HT1080 (cell line): ENCODE measurements around the gene MADD. TPM values are rescaled to one million over a fixed set of nuclear protein-coding genes. Genes with fewer than 3 reads are reported as not detected.

ENCODE experiments used
- DNase-seq: peaks from one replicate; pipeline ENCODE4 v3.0.0-alpha.2; 2015; ENCODE audit warnings: low read depth
- total RNA-seq: library from RNA; depleted of rRNA; stranded (reverse); fragments of >200 nt; shearing (Covaris generic); gene quantifications from 2 replicates; pipeline ENCODE4 v1.2.3, GENCODE V29; 2014

Gene MADD
- total RNA-seq, 1 experiment from 2014 or later = 19.2 TPM

DNA sequence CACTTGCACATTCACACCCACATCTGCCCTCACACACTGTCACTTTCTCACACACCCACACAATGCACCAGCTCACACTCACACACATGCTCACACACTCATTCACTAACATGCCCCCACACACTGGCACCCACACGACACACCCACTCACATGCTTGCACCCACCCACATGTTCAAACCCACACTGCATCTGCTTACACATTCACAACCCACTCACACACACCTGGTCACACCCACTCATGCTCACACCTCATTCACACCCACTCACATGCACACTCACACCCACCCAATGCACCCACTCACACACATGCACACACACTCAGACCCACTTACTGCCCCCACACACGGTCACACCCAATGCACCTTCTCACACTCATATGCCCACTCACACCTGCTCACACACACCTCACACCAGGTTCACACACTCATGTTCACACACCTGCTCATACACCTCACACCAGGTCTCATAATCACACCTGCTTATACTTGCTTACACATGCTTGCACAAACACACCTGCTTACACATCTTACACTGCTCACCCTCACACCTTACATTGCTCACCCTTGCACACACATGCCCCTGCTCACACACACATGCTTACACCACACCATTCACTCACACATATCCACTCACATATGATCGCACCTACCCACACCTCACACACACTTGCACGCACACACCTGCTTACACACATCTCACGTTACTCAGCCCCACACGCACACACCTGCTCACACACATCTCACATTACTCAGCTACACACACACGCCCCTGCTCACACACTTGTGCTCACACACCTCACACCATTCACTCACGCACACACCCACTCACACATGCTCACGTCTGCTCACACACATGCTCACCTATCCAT is 86.4 kb downstream of the MADD start:
- no peak for DNase-seq

DNA sequence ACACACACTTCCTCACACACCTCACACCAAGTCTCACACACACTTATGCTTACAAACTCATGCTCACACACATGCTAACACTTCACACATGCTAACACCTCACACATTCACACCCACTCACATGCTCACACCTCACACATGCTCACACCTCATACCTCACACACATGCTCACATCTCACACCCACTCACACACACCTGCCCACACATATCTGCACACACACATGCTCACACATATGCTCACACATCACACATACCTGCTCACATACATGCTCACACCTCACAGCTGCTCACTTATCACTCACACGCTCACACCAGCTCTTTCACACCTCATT is 87.0 kb downstream of the MADD start:
- no peak for DNase-seq

DNA sequence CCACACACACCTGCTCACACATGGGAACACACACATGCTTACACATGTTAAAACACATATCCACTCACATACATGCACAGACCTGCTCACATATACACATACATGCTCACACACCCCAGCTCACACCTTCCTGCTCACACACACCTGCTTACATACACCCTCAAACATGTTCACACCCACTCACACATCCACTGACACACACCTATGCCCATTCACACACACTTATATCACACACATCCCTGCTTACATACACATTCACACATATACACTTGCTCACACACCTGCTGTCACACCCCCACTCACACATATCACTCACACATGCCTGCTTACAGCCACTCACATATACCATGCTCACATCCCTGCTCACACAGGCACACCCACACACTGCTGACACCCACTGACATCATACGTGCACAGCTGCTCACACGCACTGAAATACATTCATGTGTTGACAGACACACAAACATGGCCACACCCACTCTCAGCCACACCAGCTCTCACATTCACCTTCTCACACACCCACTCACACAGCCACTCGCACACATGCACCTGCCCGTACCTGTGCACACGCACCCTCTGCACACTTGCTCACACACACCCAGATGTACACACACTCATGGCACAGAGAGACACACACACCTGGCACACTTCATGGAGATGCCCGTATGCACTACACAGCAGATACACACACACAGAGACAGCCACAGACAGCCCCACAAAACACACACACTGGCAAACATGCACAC is 88.2 kb downstream of the MADD start:
- no peak for DNase-seq

DNA sequence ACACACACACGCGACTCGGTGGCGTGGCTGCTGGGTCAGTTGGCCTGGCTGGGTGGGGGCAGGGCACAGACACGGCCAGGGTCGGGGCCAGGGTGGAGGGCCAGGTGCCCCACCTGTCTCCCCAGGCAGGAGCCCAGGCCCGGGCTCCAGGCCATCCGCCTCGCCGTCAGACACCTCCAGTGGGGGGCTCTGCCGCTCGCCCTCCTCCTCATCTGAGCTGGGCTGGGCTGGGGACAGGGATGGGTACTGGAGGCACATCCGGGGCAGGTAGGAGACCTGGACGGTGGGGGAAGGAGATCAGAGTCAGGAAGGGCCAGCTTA is 88.8 kb downstream of the MADD start:
- DNase-seq = no peak

DNA sequence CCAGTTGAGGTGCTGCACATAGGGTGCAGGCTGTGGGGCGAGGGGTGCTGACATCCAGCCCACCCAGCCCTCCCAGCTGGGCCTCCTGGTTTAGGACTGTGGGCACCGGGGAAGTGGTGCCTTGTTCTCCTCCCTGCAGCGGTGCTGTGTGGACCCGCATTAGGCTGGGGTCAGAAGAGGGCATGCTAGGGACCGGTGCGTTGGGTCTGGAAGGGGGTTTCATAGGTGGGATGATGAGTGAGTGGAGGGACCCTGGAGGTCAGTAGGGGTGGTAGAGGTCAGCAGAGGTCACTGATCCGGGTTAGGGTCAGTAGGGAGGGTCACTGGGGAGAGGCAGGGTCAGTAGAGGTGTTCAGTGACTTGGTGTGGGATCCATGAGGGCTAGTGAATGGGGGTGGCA is 89.2 kb downstream of the MADD start:
- DNase-seq = no peak

DNA sequence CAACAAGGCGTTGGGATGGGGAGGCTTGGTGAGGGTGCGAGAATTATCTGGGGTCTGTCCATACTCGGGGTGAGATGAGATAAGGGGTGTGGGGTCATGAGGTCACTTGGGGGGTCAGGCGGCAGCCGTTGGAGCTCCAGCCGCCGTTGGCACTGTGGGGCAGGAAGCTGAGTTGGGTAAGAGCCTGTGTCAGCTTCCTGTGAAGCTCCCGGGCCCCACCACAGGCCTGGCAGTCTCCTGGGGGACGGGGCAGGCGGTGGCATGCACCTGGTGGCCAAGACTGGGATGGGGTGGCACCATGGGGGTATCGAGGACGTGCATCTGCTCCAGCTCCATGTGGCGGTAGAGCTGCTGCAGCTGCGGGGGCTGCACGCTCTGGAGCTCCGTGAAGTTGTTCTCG is 89.7 kb downstream of the MADD start:
- peak; percentile 34 for DNase-seq

DNA sequence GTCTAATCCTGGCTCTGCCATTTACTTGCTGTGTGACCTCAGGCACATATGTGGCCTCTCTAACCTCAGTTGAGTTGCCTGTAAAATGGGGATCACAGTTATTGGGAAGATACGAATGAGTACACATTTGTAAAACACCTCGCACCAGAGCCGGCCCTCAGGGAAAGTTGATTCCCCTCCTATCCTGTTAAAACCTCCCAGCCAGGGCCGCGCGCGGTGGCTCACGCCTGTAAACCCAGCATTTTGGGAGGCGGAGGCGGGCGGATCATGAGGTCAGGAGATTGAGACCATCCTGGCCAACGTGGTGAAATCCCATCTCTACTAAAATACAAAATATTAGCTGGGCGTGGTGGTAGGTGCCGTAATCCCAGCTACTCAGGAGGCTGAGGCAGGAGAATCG is 90.4 kb downstream of the MADD start:
- DNase-seq = no peak

DNA sequence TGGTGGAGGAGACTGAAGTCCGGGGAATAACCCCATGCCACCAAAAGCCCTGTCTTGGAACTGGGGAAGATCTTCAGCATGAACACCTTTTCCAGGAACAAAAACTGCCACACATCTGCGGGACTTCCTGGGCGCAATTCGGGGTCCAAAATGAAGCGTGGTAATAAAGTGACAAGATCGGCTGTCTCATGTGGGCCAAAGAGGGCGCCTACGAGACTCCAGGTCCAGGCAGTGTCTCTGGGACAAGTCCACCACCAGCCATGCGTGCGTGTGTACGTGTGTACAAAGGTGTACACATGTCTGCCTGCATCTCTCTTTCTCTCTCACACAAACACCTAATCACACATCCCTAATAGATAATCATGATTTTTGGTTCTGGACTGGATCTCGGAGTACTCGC is 91.5 kb downstream of the MADD start:
- no peak for DNase-seq

DNA sequence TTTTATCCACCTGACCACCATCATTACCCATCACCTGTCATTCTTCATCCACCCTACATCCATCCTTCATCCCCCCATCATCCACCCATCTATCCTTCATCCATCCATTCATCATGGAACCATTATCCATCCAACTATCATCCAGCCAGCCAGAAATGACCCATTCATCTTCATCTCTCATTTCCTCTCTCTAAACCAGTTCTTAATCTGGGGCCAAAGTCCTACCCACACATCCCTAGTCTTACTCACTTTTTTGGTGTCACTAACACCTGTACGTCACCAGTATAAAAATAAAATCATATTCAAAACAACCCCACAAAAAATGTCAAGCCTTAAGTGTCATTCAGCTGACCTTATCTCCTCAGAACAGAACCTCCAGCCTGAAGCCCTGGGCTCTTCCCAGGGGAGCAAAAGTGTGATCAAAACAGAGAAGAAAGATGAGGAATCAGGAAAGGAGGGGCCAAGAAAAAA is 96.1 kb downstream of the MADD start:
- no peak for DNase-seq

DNA sequence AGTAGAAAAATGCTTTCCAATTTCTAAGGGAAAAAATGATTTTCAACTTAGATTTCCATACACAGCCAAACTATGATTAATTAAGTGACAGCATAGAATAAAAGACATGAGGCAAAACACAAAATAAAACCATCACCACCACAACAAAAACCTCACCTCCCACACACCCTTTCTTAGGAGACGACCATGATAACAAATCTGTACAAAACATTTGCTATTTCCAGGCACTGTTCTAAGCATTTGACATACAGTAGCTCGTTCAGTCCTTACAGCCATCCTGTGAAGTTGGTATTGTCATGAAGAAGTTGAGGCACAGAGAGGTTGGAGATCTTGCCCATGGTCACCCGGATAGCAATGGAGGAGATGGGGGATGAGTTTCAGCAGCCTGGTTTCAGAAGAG is 99.7 kb downstream of the MADD start:
- DNase-seq = no peak

DNA sequence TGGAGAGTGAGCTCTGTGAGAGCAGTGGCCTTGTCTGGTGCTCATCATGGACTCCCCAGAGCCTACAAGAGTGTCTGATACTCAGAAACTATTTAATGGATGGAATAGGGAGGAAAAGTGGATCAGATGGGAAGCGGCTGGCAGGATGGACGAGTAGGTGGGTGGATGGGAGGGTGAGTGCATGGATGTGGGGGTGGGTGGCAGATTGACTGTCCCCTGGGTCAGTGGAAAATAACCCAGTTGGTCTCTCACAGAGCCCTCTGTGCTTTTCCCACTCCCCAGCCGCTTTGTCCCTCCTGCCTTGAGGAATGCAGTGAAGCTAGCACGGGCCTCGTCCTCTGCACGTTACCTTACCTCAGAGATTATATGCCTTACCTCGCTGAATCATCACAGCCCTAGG is 102.5 kb downstream of the MADD start:
- no peak for DNase-seq

DNA sequence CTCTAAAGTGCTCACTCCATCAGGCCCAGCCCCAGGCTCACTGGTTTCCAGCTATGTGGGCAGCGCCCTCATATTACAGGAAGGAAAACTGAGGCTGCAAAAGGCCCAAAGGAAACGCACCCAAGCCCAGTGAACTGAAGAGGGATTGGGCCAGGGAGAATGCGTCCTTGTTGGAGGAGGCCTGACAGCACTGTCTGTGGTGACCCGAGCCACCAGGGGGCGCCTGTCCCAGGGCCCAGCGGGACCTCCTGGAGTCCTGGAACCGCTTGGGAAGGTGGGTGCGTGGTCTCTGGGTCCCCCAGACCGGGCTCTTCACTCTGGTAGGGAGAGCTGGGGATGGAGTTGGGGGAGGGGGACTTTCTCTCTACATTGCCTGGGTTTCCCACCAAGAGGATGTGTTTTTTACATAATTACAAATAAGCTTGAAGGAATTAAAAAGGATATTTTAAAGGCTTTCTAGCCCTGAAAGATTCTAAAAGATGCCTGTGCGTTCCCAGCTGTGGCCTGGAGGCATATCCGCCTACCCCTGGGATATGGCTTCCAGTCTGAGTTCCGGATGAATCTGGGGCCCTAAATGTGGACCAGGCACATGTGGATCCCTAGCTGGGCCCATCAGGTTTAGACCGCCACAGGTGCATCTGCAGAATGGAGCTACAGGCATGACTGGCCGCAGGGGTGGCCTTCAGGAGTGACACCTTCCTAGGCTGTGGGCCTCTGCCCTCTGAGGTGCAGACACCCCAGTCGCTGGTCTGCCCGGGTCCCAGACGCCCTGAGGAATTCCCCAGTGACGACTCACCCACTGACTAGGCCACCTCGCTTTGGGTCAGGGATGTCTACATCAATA is 104.2 kb downstream of the MADD start:
- peak; percentile 60 for DNase-seq

DNA sequence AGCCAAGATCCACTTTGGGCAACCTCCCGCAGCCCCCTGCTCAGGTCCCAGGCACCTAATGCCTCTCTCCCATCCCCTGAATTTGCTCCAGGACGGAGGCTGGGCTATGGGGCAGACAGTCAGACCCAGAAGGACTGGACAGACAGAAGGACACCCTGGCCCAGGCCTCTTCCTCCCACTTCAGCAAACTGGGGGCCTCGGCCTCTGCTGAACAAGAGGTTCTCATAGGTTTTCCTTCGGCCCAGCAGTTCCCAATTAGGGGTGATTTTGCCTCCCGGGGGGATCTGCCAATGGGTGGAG is 104.7 kb downstream of the MADD start:
- no peak for DNase-seq

DNA sequence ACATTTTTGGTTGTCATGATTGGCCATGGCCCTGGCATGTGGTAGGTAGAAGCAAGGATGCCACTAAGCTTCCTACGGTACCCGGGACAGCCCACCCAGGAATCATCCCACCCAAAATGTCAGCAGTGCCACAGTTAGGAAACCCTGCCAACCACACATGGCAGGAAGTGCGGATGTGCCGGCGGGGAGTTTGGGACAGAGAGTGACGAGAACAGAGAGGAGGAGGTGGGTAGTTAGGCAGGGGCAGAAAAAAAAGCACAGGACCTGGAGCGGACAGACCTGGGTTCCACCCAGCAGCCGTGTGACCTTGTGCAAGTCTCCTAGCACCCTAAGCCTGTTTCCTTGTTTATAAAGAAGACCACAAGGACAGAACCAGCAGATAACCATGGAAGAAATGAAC is 105.1 kb downstream of the MADD start:
- DNase-seq = no peak

DNA sequence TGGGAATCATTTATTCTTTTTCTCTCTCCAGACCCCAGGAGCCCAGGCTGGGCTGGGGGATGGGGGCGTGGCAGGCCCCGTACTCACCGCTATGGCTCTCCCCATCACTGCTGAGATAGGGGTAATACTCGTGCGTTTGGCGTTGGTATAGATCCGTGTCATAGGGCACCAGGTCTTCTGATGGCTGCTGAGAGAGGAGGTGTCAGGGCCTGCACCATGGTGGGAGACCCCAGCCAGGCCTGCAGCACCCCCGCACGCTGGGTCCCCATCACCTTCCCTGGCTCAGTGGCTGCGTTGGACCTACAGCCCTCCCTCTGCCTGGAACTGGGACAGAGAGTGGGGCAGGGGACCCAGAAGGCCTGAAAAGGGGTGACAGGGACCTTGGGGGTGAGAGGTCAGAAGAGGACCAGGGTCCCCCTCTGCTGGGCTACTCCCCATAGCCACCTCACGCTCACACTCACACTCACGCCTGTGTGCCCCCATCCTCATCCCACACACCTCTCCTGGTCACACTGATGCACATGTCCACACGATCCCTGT is 105.7 kb downstream of the MADD start:
- DNase-seq = no peak

DNA sequence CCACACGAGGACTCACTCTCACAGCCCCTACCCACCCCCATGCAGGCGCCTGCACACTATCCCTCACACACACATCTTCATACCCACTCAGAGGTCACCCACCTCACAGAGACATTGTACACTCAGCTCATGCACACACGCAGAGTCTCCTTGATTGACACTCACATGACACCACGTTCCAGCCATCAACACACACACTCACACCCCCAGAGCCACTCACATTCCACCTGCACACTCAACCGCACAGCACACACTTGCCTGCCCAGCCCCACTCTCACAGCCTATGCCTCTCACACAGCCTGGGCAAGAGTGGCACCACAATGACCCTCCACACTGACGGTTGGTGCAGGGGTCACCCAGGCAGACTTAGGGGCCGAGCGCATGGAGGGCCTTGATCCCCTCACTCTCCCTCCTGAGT is 106.2 kb downstream of the MADD start:
- no peak for DNase-seq

DNA sequence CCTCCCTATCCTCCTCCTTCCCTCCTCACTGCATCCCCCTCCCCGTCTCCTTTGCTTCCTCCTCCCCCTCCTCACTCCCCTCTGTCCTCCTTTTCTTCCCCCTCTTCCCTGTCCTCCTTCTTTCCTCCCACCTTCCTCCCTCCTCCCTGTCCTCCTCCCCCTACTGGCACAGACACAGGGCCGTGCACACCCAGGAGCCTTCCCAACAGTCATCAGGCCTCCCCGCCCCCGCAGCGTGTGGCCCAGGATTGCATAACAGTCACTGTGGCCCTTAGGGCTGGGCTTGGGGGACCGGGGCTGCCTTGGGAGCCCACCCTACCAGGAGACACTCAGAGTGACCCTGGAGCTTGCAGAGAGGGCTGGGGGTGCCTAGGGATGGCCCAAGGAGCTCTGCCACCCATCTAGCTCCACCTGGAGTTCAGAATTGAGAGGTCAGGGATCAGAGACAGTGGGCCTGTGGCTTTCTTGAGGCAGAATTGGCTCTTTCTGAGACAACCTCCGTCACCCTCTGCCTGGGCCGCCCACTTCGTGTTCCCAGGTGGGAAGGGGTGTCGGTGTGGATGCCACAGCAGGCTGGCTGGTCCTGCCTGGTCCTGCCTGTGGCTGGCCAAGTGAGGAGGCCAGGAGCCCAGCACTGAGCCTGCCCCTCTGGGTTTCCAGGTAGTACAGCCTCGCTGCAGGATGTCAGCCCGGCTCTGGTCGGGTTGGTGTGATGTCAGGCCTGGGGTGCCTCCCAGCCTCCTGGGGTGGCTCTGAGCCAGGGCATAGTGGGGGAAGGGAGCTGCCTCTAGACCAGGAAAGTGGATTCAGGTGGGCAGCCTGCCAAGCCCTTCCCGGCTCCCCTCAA is 106.8 kb downstream of the MADD start:
- no peak for DNase-seq

DNA sequence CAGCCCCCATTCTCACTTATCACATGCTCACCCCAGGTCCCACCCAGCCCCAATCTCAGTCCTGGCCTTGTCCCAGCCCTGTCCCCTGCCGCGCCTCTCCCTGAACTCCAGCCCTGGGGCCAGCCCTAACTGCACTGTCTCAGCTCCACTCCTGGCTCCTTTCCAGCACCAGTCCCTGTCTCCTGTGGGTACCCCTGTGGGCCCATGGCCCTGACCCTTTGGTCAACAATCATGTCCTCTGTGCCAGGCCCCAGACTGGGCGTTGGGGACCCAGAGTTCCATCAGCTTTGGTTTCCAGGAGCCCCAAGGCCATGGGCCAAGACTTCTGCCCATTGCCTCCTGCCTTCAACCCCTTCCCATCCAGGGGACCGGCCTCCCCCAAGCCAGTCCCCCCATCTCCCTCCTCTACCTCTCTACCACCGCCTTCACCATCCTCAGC is 107.7 kb downstream of the MADD start:
- no peak for DNase-seq

DNA sequence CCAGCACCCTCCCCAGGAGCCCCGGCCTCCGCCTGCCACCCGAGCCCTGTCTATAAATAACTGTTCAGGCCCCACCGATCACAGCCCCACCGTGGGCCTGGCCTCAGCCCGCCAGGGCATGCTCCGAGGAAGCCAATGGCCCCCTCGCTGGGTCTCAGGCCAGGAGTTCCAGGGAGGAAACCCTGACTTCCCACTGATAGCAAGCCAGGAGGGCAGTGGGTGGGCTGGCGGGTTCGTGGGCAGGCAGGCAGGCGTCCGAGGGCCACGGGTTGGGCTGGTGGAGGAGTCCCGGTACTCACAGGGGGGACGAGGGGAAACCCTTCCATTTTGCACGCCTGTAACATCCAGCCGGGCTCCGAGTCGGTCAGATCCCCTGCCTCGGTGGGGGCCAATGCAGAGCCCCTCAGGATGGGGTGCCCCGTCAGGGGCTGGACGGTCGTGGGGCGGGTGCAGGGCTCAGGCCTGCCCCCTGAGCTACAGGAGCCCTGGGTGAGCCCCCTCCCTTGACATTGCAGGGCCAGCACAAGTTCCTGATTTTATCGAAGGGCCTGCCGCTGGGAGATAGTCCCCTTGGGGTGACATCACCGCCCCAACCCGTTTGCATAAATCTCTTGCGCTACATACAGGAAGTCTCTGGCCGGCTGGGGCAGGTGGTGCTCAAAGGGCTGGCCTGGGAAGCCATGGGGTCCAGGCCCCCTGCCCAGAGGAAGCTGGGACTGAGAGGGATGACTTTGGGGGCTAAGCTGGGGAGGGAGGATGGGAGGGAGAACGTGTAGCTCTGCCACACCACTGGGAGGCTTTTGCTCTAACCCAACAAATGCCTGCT is 108.3 kb downstream of the MADD start, which contains the start of gene SPI1:
Gene SPI1, minus strand, starts transcription at position 538 of the 826 bp plus-strand sequence. Its CDS starts 194 bp downstream, at position 344.
- no peak for DNase-seq

DNA sequence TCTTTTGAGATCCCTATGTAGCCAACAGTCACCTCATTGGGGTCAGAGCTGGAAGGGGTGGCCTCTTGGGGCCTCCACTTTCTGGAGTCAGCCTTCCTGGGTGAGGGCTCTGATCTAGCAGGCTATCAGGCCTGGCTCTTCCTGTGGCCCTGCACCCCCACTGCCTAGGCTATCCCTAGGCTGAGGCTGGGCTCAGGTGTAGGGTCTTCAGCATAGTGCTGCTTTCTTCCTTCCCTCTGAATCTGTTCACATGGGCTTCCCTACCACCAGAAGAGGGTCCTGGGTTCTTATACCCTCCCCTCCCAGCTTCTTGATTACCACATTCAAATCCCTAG is 108.9 kb downstream of the MADD start:
- DNase-seq = no peak
